ENCODE results near the gene KDM4B. TPM values are rescaled to one million over a fixed set of nuclear protein-coding genes. Genes with fewer than 3 reads are reported as not detected.

Gene KDM4B
- total RNA-seq, 1 experiment from 2014 or later = 29.2 TPM

- in situ Hi-C loops (cut with HindIII; ENCODE audit: low pct_unique_long_range_greater_than_20kb, low sequenced_read_pairs) = no loop called here
- no peak for DNase-seq (ENCODE audit: low read depth)
Observed at GRCh38 chr19:5116292-5116691, 147.4 kb downstream of the KDM4B start.

- no peak for DNase-seq (ENCODE audit: low read depth)
- in situ Hi-C loops (cut with HindIII; ENCODE audit: low pct_unique_long_range_greater_than_20kb, low sequenced_read_pairs) = no loop called here
Observed at GRCh38 chr19:5117421-5117820, 148.5 kb downstream of the KDM4B start.

- DNase-seq (ENCODE audit: low read depth) = no peak
- in situ Hi-C loops (cut with HindIII; ENCODE audit: low pct_unique_long_range_greater_than_20kb, low sequenced_read_pairs) = no loop called here
Observed at GRCh38 chr19:5118026-5118425, 149.1 kb downstream of the KDM4B start.

- in situ Hi-C loops (cut with HindIII; ENCODE audit: low pct_unique_long_range_greater_than_20kb, low sequenced_read_pairs) = no loop called here
- no peak for DNase-seq (ENCODE audit: low read depth)
Observed at GRCh38 chr19:5119297-5119998, 150.5 kb downstream of the KDM4B start.

GRCh38 chr19:5120321-5120720, 151.4 kb downstream of the KDM4B start:
- in situ Hi-C loops (cut with HindIII; ENCODE audit: low pct_unique_long_range_greater_than_20kb, low sequenced_read_pairs) = no loop called here
- no peak for DNase-seq (ENCODE audit: low read depth)

GRCh38 chr19:5120833-5121232, 151.9 kb downstream of the KDM4B start:
- no peak for DNase-seq (ENCODE audit: low read depth)
- in situ Hi-C loops (cut with HindIII; ENCODE audit: low pct_unique_long_range_greater_than_20kb, low sequenced_read_pairs) = no loop called here

GRCh38 chr19:5121266-5122120, 152.6 kb downstream of the KDM4B start:
- no peak for DNase-seq (ENCODE audit: low read depth)
- in situ Hi-C loops (cut with HindIII; ENCODE audit: low pct_unique_long_range_greater_than_20kb, low sequenced_read_pairs) = no loop called here

- no peak for DNase-seq (ENCODE audit: low read depth)
- in situ Hi-C loops (cut with HindIII; ENCODE audit: low pct_unique_long_range_greater_than_20kb, low sequenced_read_pairs) = no loop called here
Observed at GRCh38 chr19:5122121-5122400, 153.1 kb downstream of the KDM4B start.

- in situ Hi-C loops (cut with HindIII; ENCODE audit: low pct_unique_long_range_greater_than_20kb, low sequenced_read_pairs) = no loop called here
- DNase-seq (ENCODE audit: low read depth) = no peak
Observed at GRCh38 chr19:5122671-5123409, 153.9 kb downstream of the KDM4B start.

GRCh38 chr19:5123646-5124045, 154.7 kb downstream of the KDM4B start:
- in situ Hi-C loops (cut with HindIII; ENCODE audit: low pct_unique_long_range_greater_than_20kb, low sequenced_read_pairs) = no loop called here
- DNase-seq (ENCODE audit: low read depth) = no peak

- in situ Hi-C loops (cut with HindIII; ENCODE audit: low pct_unique_long_range_greater_than_20kb, low sequenced_read_pairs) = no loop called here
- no peak for DNase-seq (ENCODE audit: low read depth)
Observed at GRCh38 chr19:5124111-5124855, 155.4 kb downstream of the KDM4B start.

- DNase-seq (ENCODE audit: low read depth) = no peak
- in situ Hi-C loops (cut with HindIII; ENCODE audit: low pct_unique_long_range_greater_than_20kb, low sequenced_read_pairs) = no loop called here
Observed at GRCh38 chr19:5125376-5125775, 156.5 kb downstream of the KDM4B start.

GRCh38 chr19:5125797-5126497, 157.0 kb downstream of the KDM4B start:
- in situ Hi-C loops (cut with HindIII; ENCODE audit: low pct_unique_long_range_greater_than_20kb, low sequenced_read_pairs) = no loop called here
- no peak for DNase-seq (ENCODE audit: low read depth)

GRCh38 chr19:5126498-5127223, 157.7 kb downstream of the KDM4B start:
- no peak for DNase-seq (ENCODE audit: low read depth)
- in situ Hi-C loops (cut with HindIII; ENCODE audit: low pct_unique_long_range_greater_than_20kb, low sequenced_read_pairs) = no loop called here

GRCh38 chr19:5127717-5128116, 158.8 kb downstream of the KDM4B start:
- DNase-seq (ENCODE audit: low read depth) = no peak
- in situ Hi-C loops (cut with HindIII; ENCODE audit: low pct_unique_long_range_greater_than_20kb, low sequenced_read_pairs) = no loop called here

GRCh38 chr19:5128251-5128935, 159.5 kb downstream of the KDM4B start:
- in situ Hi-C loops (cut with HindIII; ENCODE audit: low pct_unique_long_range_greater_than_20kb, low sequenced_read_pairs) = no loop called here
- no peak for DNase-seq (ENCODE audit: low read depth)

GRCh38 chr19:5128936-5129389, 160.1 kb downstream of the KDM4B start:
- in situ Hi-C loops (cut with HindIII; ENCODE audit: low pct_unique_long_range_greater_than_20kb, low sequenced_read_pairs) = no loop called here
- no peak for DNase-seq (ENCODE audit: low read depth)

Measured in Caki2 (cell line).